WI38 (cell line): ENCODE data around the gene SEMA3G.

Experiments used
- H3K4me3 ChIP-seq: 2 replicates; pipeline ENCODE4 v1.5.1; 2011; ENCODE audit warnings: low read depth, mild to moderate bottlenecking, control low read depth, low read length
- CTCF ChIP-seq: IDR thresholded peaks from 2 replicates; pipeline ENCODE4 v1.5.1; 2012; ENCODE audit warnings: low read depth, mild to moderate bottlenecking, control low read depth, low read length

The SEMA3G gene

DNA sequence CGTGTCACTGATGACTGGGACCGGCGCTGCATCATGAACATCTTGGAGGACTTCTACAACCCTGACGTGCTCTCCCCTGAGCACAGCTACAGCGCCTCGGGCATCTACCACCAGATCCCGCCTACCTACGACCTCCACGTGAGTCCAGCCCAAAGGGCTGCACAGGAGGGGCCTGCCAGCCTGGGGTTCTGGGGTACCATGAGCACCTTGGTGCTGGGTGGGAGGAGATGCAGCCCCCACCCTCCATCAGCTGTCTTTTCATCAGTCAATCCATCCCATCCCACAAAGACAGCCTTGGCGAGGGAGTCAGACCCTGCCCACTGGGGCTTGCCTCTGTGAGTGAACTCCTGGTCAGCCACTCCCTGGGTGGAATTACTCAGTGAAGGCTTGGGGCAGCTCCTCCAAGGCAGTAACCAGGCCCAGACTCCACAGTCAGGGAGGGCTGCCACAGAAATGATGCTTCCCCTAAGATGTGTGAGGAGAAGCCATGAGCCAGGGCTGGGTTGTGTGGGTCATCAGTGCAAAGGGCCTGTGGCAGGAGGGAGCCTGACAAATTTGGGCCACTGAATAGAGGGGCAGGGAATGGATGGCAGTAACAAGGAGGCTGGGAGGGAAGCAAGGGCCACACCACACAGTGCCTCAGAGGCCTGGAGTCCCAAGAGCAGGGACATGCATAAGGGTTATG lies 47.9 kb downstream of the SEMA3G start:
- H3K4me3 ChIP-seq, result no peak overlapping the region
- no peak for TF ChIP-seq CTCF

GRCh38 chr3:52396011-52396906 lies 48.6 kb downstream of the SEMA3G start:
- TF ChIP-seq CTCF, result no peak
- no peak overlapping the region for H3K4me3 ChIP-seq

DNA sequence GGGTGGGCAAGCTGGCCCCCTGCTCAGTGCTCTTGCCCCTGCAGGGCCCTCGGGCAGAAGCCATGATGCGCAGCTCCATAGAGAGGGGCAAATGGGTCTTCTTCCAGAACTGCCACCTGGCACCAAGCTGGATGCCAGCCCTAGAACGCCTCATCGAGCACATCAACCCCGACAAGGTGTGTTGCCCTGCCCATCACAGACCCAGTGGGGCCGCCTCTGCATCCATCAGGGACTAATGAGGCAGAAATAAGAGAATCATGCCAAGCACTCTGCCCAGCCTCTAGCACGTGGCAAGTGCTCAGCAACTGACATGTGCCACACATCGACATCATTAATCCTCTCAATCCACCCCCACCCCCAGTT lies 49.4 kb downstream of the SEMA3G start:
- no peak for TF ChIP-seq CTCF

GRCh38 chr3:52394751-52395502 lies 50.0 kb downstream of the SEMA3G start:
- TF ChIP-seq CTCF, result no peak

More for the DNA sequence above, 49.4 kb downstream of the SEMA3G start:
- H3K4me3 ChIP-seq, result no peak overlapping the region

GRCh38 chr3:52393959-52394670 lies 50.8 kb downstream of the SEMA3G start:
- TF ChIP-seq CTCF, result no peak
- no peak overlapping the region for H3K4me3 ChIP-seq

More at GRCh38 chr3:52394751-52395502, 50.0 kb downstream of the SEMA3G start:
- H3K4me3 ChIP-seq, result no peak overlapping the region

DNA sequence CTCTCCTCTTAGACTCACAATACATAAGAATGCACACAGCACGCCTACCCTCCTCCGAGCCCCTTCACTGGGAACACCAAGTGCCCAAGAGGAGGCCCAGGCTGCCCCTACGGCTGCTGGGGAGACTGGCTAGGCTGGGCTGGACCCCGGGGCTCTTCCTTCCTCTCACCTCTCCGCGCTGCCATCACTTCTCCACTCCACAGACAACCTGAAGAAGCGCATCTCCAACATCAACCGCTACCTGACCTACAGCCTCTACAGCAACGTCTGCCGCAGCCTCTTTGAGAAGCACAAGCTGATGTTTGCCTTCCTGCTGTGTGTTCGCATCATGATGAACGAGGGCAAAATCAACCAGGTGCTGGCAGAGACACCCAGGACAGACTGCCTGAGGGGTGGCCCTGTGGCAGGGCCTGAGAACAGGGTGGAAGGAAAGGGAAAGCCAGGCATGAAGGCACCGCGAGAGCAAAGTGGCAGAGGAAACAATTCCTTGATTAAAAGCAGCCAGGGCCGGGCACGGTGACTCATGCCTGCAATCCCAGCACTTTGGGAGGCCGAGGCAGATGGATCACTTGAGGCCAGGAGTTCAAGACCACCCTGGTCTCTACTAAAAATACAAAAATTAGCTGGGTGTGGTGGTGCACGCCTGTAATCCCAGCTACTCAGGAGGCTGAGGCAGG lies 51.6 kb downstream of the SEMA3G start:
- H3K4me3 ChIP-seq, result no peak overlapping the region
- TF ChIP-seq CTCF, result no peak
